Measurements from ENCODE around the gene C4orf54. TPM values are rescaled to one million over a fixed set of nuclear protein-coding genes. Genes with fewer than 3 reads are reported as not detected.

C4orf54 gene
- not detected for polyA plus RNA-seq

- no peaks in the 10 kb centered on the region for H3K36me3 Mint-ChIP-seq
- H3K4me3 Mint-ChIP-seq = no peak within 1 kb of the TSS
- H3K4me1 Mint-ChIP-seq = no peaks in the 10 kb centered on the region
- H3K27ac Mint-ChIP-seq = no peak within 1 kb of the TSS
- peaks cover 0 to 2% (median 0%) of the 10 kb centered on the region in 6 donors for H3K9me3 Mint-ChIP-seq
- DNase-seq = no peak
- H3K27me3 Mint-ChIP-seq (ENCODE audit: low read depth in 3 of 3) = peaks cover 0 to 7% (median 3%) of the 10 kb centered on the region in 3 donors
These were observed at the start of gene C4orf54 for GRCh38 chr4:99657798-99658197. Gene C4orf54 (minus strand): TSS chr4:99657828. CDS start chr4:99654648, 3,180 bp downstream.

GRCh38 chr4:99705891-99706290, 48.3 kb upstream of the C4orf54 start:
- H3K27me3 Mint-ChIP-seq (ENCODE audit: low read depth in 3 of 3) = peaks cover 3 to 9% (median 5%) of the 10 kb centered on the region in 3 donors
- H3K27ac Mint-ChIP-seq = no peak overlapping the region
- H3K4me3 Mint-ChIP-seq = no peak overlapping the region
- H3K9me3 Mint-ChIP-seq = peaks cover 0 to 13% (median 2%) of the 10 kb centered on the region in 6 donors
- H3K36me3 Mint-ChIP-seq = no peaks in the 10 kb centered on the region
- DNase-seq = no peak
- no peaks in the 10 kb centered on the region for H3K4me1 Mint-ChIP-seq

GRCh38 chr4:99696801-99697200, 39.2 kb upstream of the C4orf54 start:
- Mint-ChIP-seq H3K4me3 (no peak overlapping the region), H3K27ac (no peak overlapping the region), H3K9me3 (peaks cover 1 to 18% (median 5%) of the 10 kb centered on the region in 6 donors), H3K36me3 (peaks cover 0 to 5% (median 0%) of the 10 kb centered on the region in 3 donors), H3K27me3 (ENCODE audit: low read depth in 3 of 3) (peaks cover 0 to 12% (median 3%) of the 10 kb centered on the region in 3 donors), H3K4me1 (no peaks in the 10 kb centered on the region)
- DNase-seq = no peak

GRCh38 chr4:99693140-99693539, 35.5 kb upstream of the C4orf54 start:
- H3K27me3 Mint-ChIP-seq (ENCODE audit: low read depth in 3 of 3) = peaks cover 0 to 10% (median 3%) of the 10 kb centered on the region in 3 donors
- peaks cover 0 to 5% (median 3%) of the 10 kb centered on the region in 3 donors for H3K36me3 Mint-ChIP-seq
- no peaks in the 10 kb centered on the region for H3K4me1 Mint-ChIP-seq
- DNase-seq = no peak
- H3K9me3 Mint-ChIP-seq = peaks cover 3 to 35% (median 17%) of the 10 kb centered on the region in 6 donors
- no peak overlapping the region for H3K4me3 Mint-ChIP-seq
- no peak overlapping the region for H3K27ac Mint-ChIP-seq

- peaks cover 3 to 35% (median 17%) of the 10 kb centered on the region in 6 donors for H3K9me3 Mint-ChIP-seq
These were observed 33.4 kb upstream of the C4orf54 start for GRCh38 chr4:99690990-99691389.

GRCh38 chr4:99690472-99690871, 32.8 kb upstream of the C4orf54 start:
- peaks cover 0 to 5% (median 3%) of the 10 kb centered on the region in 3 donors for H3K36me3 Mint-ChIP-seq
- H3K4me3 Mint-ChIP-seq = no peak overlapping the region
- no peak overlapping the region for H3K27ac Mint-ChIP-seq
- H3K4me1 Mint-ChIP-seq = no peaks in the 10 kb centered on the region
- no peak for DNase-seq
- H3K27me3 Mint-ChIP-seq (ENCODE audit: low read depth in 3 of 3) = peaks cover 0 to 3% (median 3%) of the 10 kb centered on the region in 3 donors
- H3K9me3 Mint-ChIP-seq = peaks cover 3 to 35% (median 17%) of the 10 kb centered on the region in 6 donors

More at GRCh38 chr4:99690990-99691389, 33.4 kb upstream of the C4orf54 start:
- H3K4me3 Mint-ChIP-seq = no peak overlapping the region
- DNase-seq = no peak
- peaks cover 0 to 5% (median 3%) of the 10 kb centered on the region in 3 donors for H3K36me3 Mint-ChIP-seq
- no peaks in the 10 kb centered on the region for H3K4me1 Mint-ChIP-seq
- no peak overlapping the region for H3K27ac Mint-ChIP-seq
- peaks cover 0 to 3% (median 3%) of the 10 kb centered on the region in 3 donors for H3K27me3 Mint-ChIP-seq (ENCODE audit: low read depth in 3 of 3)

- no peak for DNase-seq
- no peak overlapping the region for H3K27ac Mint-ChIP-seq
- H3K36me3 Mint-ChIP-seq = peaks cover 0 to 3% (median 0%) of the 10 kb centered on the region in 3 donors
- H3K9me3 Mint-ChIP-seq = peaks cover 7 to 20% (median 14%) of the 10 kb centered on the region in 6 donors
- H3K27me3 Mint-ChIP-seq (ENCODE audit: low read depth in 3 of 3) = peaks cover 0 to 3% (median 1%) of the 10 kb centered on the region in 3 donors
- H3K4me3 Mint-ChIP-seq = no peak overlapping the region
- H3K4me1 Mint-ChIP-seq = no peaks in the 10 kb centered on the region
These were observed 29.5 kb upstream of the C4orf54 start for GRCh38 chr4:99687120-99687519.

- Mint-ChIP-seq H3K4me3 (no peak overlapping the region), H3K27ac (no peak overlapping the region), H3K27me3 (ENCODE audit: low read depth in 3 of 3) (peaks cover 0 to 2% (median 1%) of the 10 kb centered on the region in 3 donors), H3K9me3 (peaks cover 0 to 7% (median 5%) of the 10 kb centered on the region in 6 donors), H3K36me3 (no peaks in the 10 kb centered on the region), H3K4me1 (no peaks in the 10 kb centered on the region)
- DNase-seq = no peak
These were observed 27.6 kb upstream of the C4orf54 start for GRCh38 chr4:99685234-99685633.

GRCh38 chr4:99683895-99684294, 26.3 kb upstream of the C4orf54 start:
- H3K9me3 Mint-ChIP-seq = peaks cover 0 to 4% (median 0%) of the 10 kb centered on the region in 6 donors

GRCh38 chr4:99679976-99680375, 22.3 kb upstream of the C4orf54 start:
- no peak for DNase-seq
- no peak overlapping the region for H3K4me3 Mint-ChIP-seq
- peaks cover 0 to 6% (median 0%) of the 10 kb centered on the region in 6 donors for H3K9me3 Mint-ChIP-seq
- peaks cover 0 to 8% (median 5%) of the 10 kb centered on the region in 3 donors for H3K27me3 Mint-ChIP-seq (ENCODE audit: low read depth in 3 of 3)
- H3K27ac Mint-ChIP-seq = no peak overlapping the region
- H3K36me3 Mint-ChIP-seq = no peaks in the 10 kb centered on the region
- no peaks in the 10 kb centered on the region for H3K4me1 Mint-ChIP-seq

More at GRCh38 chr4:99683895-99684294, 26.3 kb upstream of the C4orf54 start:
- Mint-ChIP-seq H3K27ac (no peak overlapping the region), H3K4me1 (no peaks in the 10 kb centered on the region), H3K27me3 (ENCODE audit: low read depth in 3 of 3) (peaks cover 0 to 3% (median 1%) of the 10 kb centered on the region in 3 donors), H3K36me3 (no peaks in the 10 kb centered on the region), H3K4me3 (no peak overlapping the region)
- DNase-seq = no peak

- Mint-ChIP-seq H3K36me3 (no peaks in the 10 kb centered on the region), H3K27ac (no peak overlapping the region), H3K4me3 (no peak overlapping the region), H3K9me3 (peaks cover 0 to 5% (median under 1%) of the 10 kb centered on the region in 6 donors), H3K27me3 (ENCODE audit: low read depth in 3 of 3) (peaks cover 0 to 9% (median 5%) of the 10 kb centered on the region in 3 donors), H3K4me1 (no peaks in the 10 kb centered on the region)
- DNase-seq = no peak
These were observed 21.6 kb upstream of the C4orf54 start for GRCh38 chr4:99679204-99679603.

- Mint-ChIP-seq H3K4me3 (no peak overlapping the region), H3K27ac (no peak overlapping the region), H3K27me3 (ENCODE audit: low read depth in 3 of 3) (peaks cover 0 to 9% (median 5%) of the 10 kb centered on the region in 3 donors), H3K4me1 (no peaks in the 10 kb centered on the region), H3K36me3 (no peaks in the 10 kb centered on the region), H3K9me3 (peaks cover 11 to 20% (median 15%) of the 10 kb centered on the region in 6 donors)
- DNase-seq = no peak
These were observed 19.5 kb upstream of the C4orf54 start for GRCh38 chr4:99677161-99677560.

- Mint-ChIP-seq H3K4me1 (no peaks in the 10 kb centered on the region), H3K9me3 (peaks cover 19 to 27% (median 22%) of the 10 kb centered on the region in 6 donors), H3K27me3 (ENCODE audit: low read depth in 3 of 3) (peaks cover 0 to 6% (median 3%) of the 10 kb centered on the region in 3 donors), H3K4me3 (no peak overlapping the region), H3K27ac (no peak overlapping the region), H3K36me3 (no peaks in the 10 kb centered on the region)
- no peak for DNase-seq
These were observed 12.9 kb upstream of the C4orf54 start for GRCh38 chr4:99670409-99671073.

- peaks cover 0 to 6% (median 2%) of the 10 kb centered on the region in 3 donors for H3K27me3 Mint-ChIP-seq (ENCODE audit: low read depth in 3 of 3)
- H3K4me1 Mint-ChIP-seq = no peaks in the 10 kb centered on the region
- no peak overlapping the region for H3K4me3 Mint-ChIP-seq
These were observed 11.5 kb upstream of the C4orf54 start for GRCh38 chr4:99669084-99669483.

More at GRCh38 chr4:99669084-99669483, 11.5 kb upstream of the C4orf54 start:
- Mint-ChIP-seq H3K9me3 (peaks cover 16 to 27% (median 20%) of the 10 kb centered on the region in 6 donors), H3K36me3 (no peaks in the 10 kb centered on the region), H3K27ac (no peak overlapping the region)
- no peak for DNase-seq
